RWPE2 (cell line): ENCODE measurements around the gene RPLP1.
A peak's percentile ranks its signal among the peaks of the same experiment; 100 is the strongest.

Experiments used
- ATAC-seq: fragments of 200-7000 bp; cut with Tn5 transposase; 3 replicates; pipeline ENCODE4 v1.9.1; 2021; ENCODE audit warnings: low read depth
- DNase-seq: peaks from one replicate; pipeline ENCODE4 v3.0.0-alpha.2; 2020; ENCODE audit warnings: low spot score
- H3K27ac ChIP-seq: fragments of 450-650 bp; 2 replicates; pipeline ENCODE4 v1.5.1; 2017; ENCODE audit warnings: mild to moderate bottlenecking; ENCODE audit not compliant: poor library complexity, severe bottlenecking
- H3K27me3 ChIP-seq: fragments of 250-450 bp; sonication (Bioruptor Pico); 2 replicates; pipeline ENCODE4 v1.5.1; 2021; ENCODE audit warnings: mild to moderate bottlenecking, moderate library complexity; ENCODE audit not compliant: insufficient read depth, poor library complexity, severe bottlenecking
- H3K36me3 ChIP-seq: fragments of 250-450 bp; sonication (Bioruptor Pico); 2 replicates; pipeline ENCODE4 v1.5.1; 2020; ENCODE audit warnings: low read depth, mild to moderate bottlenecking, moderate library complexity
- H3K4me1 ChIP-seq: fragments of 250-450 bp; sonication (Bioruptor Pico); 2 replicates; pipeline ENCODE4 v1.5.1; 2021; ENCODE audit warnings: mild to moderate bottlenecking, moderate library complexity; ENCODE audit not compliant: insufficient read depth, poor library complexity, severe bottlenecking
- H3K4me3 ChIP-seq: fragments of 250-450 bp; sonication (Bioruptor Pico); 2 replicates; pipeline ENCODE4 v1.5.1; 2021; ENCODE audit warnings: mild to moderate bottlenecking, moderate library complexity; ENCODE audit not compliant: severe bottlenecking
- H3K9me3 ChIP-seq: fragments of 250-450 bp; sonication (Bioruptor Pico); 2 replicates; pipeline ENCODE4 v1.5.1; 2021; ENCODE audit warnings: mild to moderate bottlenecking, moderate library complexity; ENCODE audit not compliant: severe bottlenecking
- TF ChIP-seq, protein P1 (sequence below): fragments of 450-650 bp; IDR thresholded peaks from one replicate; pipeline ENCODE4 v1.5.1; 2017; ENCODE audit warnings: mild to moderate bottlenecking, moderate library complexity; ENCODE audit not compliant: poor library complexity, severe bottlenecking

The RPLP1 gene

DNA sequence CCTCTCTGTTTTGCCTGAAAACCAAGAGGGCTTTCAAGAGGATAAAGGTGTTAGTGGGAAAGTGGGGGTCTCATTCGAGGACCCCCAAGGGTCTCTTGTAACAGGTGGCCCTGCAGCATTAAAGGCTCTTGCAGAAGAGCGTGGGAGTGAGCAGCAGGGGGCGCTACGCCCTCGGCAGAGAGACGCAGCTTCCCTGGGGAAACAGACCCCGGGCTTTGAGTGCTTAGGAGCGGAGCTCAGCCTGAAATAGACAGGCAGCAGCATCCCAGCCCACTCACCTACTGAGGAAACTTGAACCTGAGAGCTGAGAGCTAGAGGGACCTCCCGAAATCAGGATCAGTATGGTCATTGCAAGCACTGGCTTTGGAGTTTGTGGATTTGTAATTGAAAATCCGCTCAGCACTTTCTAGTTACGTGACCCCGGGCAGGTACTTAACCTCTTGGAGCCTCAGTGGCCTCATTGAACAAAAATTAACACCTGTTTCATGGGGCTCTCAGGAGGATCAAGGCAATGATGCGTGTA, 25.7 kb downstream of the RPLP1 start:
- H3K4me3 ChIP-seq: no peak overlapping the region

DNA sequence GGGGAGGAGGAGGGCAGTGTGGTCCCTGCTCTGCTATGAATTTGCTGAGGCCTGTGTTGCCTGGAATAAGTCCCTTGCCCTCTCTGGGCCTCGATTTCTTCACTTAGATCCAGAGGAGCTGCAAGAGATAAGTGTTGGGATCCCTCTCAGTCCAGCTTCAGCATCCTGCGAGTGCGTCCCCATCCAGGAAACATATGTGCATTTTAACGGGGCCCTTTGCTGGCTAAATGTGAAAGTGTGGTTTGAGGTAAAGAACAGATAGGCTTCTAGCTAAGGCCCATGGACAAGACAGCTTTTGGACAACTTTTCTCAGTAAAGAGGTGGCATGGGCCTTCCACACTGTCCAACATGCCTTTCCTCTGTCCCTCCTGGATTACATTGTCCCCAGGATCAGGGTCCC, 26.5 kb downstream of the RPLP1 start:
- Histone ChIP-seq H3K4me3 (no peak overlapping the region), H3K27me3 (no peaks in the 10 kb centered on the region), H3K9me3 (no peaks in the 10 kb centered on the region), H3K36me3 (no peaks in the 10 kb centered on the region), H3K27ac (no peak overlapping the region), H3K4me1 (peaks cover 2% of the 10 kb centered on the region)
- TF ChIP-seq, protein P1, sequence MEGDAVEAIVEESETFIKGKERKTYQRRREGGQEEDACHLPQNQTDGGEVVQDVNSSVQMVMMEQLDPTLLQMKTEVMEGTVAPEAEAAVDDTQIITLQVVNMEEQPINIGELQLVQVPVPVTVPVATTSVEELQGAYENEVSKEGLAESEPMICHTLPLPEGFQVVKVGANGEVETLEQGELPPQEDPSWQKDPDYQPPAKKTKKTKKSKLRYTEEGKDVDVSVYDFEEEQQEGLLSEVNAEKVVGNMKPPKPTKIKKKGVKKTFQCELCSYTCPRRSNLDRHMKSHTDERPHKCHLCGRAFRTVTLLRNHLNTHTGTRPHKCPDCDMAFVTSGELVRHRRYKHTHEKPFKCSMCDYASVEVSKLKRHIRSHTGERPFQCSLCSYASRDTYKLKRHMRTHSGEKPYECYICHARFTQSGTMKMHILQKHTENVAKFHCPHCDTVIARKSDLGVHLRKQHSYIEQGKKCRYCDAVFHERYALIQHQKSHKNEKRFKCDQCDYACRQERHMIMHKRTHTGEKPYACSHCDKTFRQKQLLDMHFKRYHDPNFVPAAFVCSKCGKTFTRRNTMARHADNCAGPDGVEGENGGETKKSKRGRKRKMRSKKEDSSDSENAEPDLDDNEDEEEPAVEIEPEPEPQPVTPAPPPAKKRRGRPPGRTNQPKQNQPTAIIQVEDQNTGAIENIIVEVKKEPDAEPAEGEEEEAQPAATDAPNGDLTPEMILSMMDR: no peak
- DNase-seq (no peak), ATAC-seq (no peak)

More for the DNA sequence above, 25.7 kb downstream of the RPLP1 start:
- DNase-seq (peak; percentile 61), ATAC-seq (no peak)
- TF ChIP-seq, protein P1: peak; percentile 98
- Histone ChIP-seq H3K36me3 (no peaks in the 10 kb centered on the region), H3K27ac (no peak overlapping the region), H3K4me1 (peaks cover 5% of the 10 kb centered on the region), H3K27me3 (no peaks in the 10 kb centered on the region), H3K9me3 (no peaks in the 10 kb centered on the region)

DNA sequence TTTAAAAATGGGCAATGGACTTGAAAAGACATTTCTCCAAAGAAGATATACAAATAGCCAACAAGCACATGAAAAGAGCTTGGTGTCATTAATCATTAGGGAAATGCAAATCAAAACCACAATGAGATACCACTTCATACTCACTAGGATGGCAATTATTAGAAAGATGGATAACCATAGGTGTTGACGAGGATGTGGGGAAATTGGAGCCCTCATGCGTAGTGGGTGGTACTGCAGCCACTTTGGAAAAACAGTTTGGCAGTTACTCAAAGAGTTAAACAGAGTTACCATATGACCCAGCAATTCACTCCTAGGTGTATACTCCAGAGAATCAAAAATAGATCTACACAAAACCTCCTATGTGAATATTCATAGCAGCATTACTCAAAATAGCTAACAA, 27.4 kb downstream of the RPLP1 start:
- Histone ChIP-seq H3K27ac (no peak overlapping the region), H3K36me3 (no peaks in the 10 kb centered on the region), H3K4me3 (no peak overlapping the region), H3K27me3 (no peaks in the 10 kb centered on the region), H3K9me3 (no peaks in the 10 kb centered on the region), H3K4me1 (no peaks in the 10 kb centered on the region)
- ATAC-seq (no peak), DNase-seq (no peak)
- TF ChIP-seq, protein P1: no peak

DNA sequence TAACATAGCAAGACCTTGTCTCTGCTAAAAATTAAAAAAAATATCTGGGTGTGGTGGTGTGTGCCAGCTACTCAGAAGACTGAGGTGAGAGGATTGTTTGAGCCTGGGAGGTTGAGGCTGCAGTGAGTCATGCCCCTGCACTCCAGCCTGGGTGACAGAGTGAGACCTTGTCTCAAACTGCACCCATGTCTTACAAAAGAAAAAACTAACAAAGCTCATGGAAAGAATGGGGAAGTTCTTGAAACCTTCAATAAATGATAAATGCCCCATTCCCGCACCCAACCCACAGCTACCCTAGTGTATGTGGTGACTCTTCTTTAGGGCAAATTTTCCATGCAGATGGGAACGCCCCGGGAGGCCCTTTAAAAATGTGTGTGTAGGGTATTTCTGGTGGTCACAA, 28.3 kb downstream of the RPLP1 start:
- Histone ChIP-seq H3K27me3 (no peaks in the 10 kb centered on the region), H3K36me3 (no peaks in the 10 kb centered on the region), H3K9me3 (no peaks in the 10 kb centered on the region), H3K27ac (no peak overlapping the region), H3K4me1 (no peaks in the 10 kb centered on the region), H3K4me3 (no peak overlapping the region)
- TF ChIP-seq, protein P1: no peak
- 0 out of 3 replicates have a peak, but pooled peaks have one; percentile 44 for ATAC-seq
- DNase-seq: peak; percentile 19

DNA sequence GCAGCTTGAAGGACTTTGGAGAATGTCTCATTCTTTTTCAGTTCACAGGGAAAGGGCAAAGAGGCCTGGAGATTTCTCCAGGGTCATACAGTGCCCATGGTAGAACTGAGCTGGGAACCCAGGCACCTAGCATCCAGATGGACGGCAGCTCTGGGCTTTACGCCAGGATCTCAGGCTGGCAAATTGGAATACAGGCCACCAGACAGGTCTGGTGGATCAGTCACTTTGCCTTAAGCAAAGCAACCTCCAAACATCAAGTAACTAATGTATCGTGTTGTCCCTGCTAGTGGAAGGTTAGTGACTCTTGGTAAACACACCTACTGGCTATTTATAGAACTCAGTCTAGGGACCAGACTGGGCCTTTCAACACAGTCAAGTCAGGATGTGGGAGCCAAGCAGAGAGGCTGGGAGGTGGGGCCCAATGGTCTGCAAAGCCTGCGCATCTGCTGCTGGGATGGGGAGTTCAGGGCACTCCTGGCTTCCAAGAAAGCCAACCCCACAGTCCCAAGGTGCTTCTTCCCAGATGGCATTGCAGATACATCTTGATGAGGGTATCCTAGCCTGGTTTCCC, 30.2 kb downstream of the RPLP1 start:
- no peak overlapping the region for H3K4me3 ChIP-seq
- peak; percentile 42 for DNase-seq
- H3K4me1 ChIP-seq: no peaks in the 10 kb centered on the region
- H3K36me3 ChIP-seq: no peaks in the 10 kb centered on the region
- H3K27me3 ChIP-seq: no peaks in the 10 kb centered on the region
- no peaks in the 10 kb centered on the region for H3K9me3 ChIP-seq
- TF ChIP-seq, protein P1: no peak
- no peak overlapping the region for H3K27ac ChIP-seq
- no peak for ATAC-seq
